ENCODE measurements around the gene KLHL15. TPM values are rescaled to one million over a fixed set of nuclear protein-coding genes. Genes with fewer than 3 reads are reported as not detected.

Gene KLHL15
- total RNA-seq, 2 experiments from 2014 or later = 13.4 to 13.8 TPM

- ChIA-PET CTCF (ENCODE audit: unreplicated experiment) (no interaction called here), POLR2A (interaction anchor here (1.4 kb wide), 1 partner anchor 46 kb away, joined by 5 read pairs; no protein-coding TSS in a partner anchor)
- no peak for TF ChIP-seq EZH2phosphoT487 (IDR thresholded peaks at IDR 0.05; ENCODE audit: borderline replicate concordance, low read depth, low read length)
- no peak for TF ChIP-seq CTCF (conservative IDR thresholded peaks at IDR 0.05; ENCODE audit: low read length)
- H2AFZ ChIP-seq (ENCODE audit: low read length) = peak overlapping the region; percentile 100; the same call in 1 of the 2 replicates
- no peaks in the 10 kb centered on the region for H4K20me1 ChIP-seq (ENCODE audit: insufficient read depth, low read length)
- H3K4me2 ChIP-seq (ENCODE audit: low read length) = peak overlapping the region; percentile 84; the same call in 1 of the 2 replicates
- H3K36me3 ChIP-seq (ENCODE audit: insufficient read depth, low read length) = no peaks in the 10 kb centered on the region
- no peak for DNase-seq (ENCODE audit: low spot score)
- no peaks in the 10 kb centered on the region for H3K9me2 ChIP-seq (ENCODE audit: insufficient read depth, low read length)
- no peak overlapping the region for H3K27ac ChIP-seq (ENCODE audit: low read depth, low read length, poor library complexity, severe bottlenecking)
- peak overlapping the region; percentile 53 for H3K4me3 ChIP-seq (ENCODE audit: low read depth, low read length, poor library complexity, severe bottlenecking)
- intact Hi-C loops (cut with micrococcal nuclease; ENCODE audit: unreplicated experiment) = loop anchor here (2.0 kb wide), 1 partner anchor 44 kb away; the partner anchor contains the start of gene CXorf58
- BruUV-seq (replicated peaks) = no TSS peak
- H3K9me3 ChIP-seq (ENCODE audit: low read length) = no peaks in the 10 kb centered on the region
- H3K4me1 ChIP-seq (ENCODE audit: insufficient read depth, low read length, poor library complexity, severe bottlenecking) = peaks cover 18% of the 10 kb centered on the region
- no peaks in the 10 kb centered on the region for H3K79me2 ChIP-seq (ENCODE audit: insufficient read depth, low read depth, low read length)
Measured at GRCh38 chrX:23952391-23952790, 74.6 kb downstream of the KLHL15 start.

- no peak for DNase-seq (ENCODE audit: low spot score)
- no TSS peak for BruUV-seq (replicated peaks)
- TF ChIP-seq CTCF (conservative IDR thresholded peaks at IDR 0.05; ENCODE audit: low read length) (no peak), EZH2phosphoT487 (IDR thresholded peaks at IDR 0.05; ENCODE audit: borderline replicate concordance, low read depth, low read length) (no peak)
- POLR2A ChIA-PET = interaction anchor here (1.4 kb wide), 1 partner anchor 11 kb away, joined by 4 read pairs; no protein-coding TSS in a partner anchor
- Histone ChIP-seq H3K27ac (ENCODE audit: low read depth, low read length, poor library complexity, severe bottlenecking) (no peak overlapping the region), H3K4me3 (ENCODE audit: low read depth, low read length, poor library complexity, severe bottlenecking) (no peak overlapping the region), H3K9me2 (ENCODE audit: insufficient read depth, low read length) (no peaks in the 10 kb centered on the region), H3K4me2 (ENCODE audit: low read length) (no peak overlapping the region), H3K9me3 (ENCODE audit: low read length) (no peaks in the 10 kb centered on the region), H3K79me2 (ENCODE audit: insufficient read depth, low read depth, low read length) (no peaks in the 10 kb centered on the region), H2AFZ (ENCODE audit: low read length) (no peak overlapping the region), H3K36me3 (ENCODE audit: insufficient read depth, low read length) (no peaks in the 10 kb centered on the region), H3K4me1 (ENCODE audit: insufficient read depth, low read length, poor library complexity, severe bottlenecking) (no peaks in the 10 kb centered on the region), H4K20me1 (ENCODE audit: insufficient read depth, low read length) (no peaks in the 10 kb centered on the region)
- CTCF ChIA-PET (ENCODE audit: unreplicated experiment) = no interaction called here
- intact Hi-C loops (cut with micrococcal nuclease; ENCODE audit: unreplicated experiment) = no loop called here
Measured at GRCh38 chrX:23945206-23945605, 81.8 kb downstream of the KLHL15 start.

- Histone ChIP-seq H3K27ac (ENCODE audit: low read depth, low read length, poor library complexity, severe bottlenecking) (no peak overlapping the region), H3K4me3 (ENCODE audit: low read depth, low read length, poor library complexity, severe bottlenecking) (no peak overlapping the region), H3K9me2 (ENCODE audit: insufficient read depth, low read length) (no peaks in the 10 kb centered on the region), H3K4me1 (ENCODE audit: insufficient read depth, low read length, poor library complexity, severe bottlenecking) (no peaks in the 10 kb centered on the region), H2AFZ (ENCODE audit: low read length) (no peak overlapping the region), H3K79me2 (ENCODE audit: insufficient read depth, low read depth, low read length) (no peaks in the 10 kb centered on the region), H3K4me2 (ENCODE audit: low read length) (no peak overlapping the region), H3K9me3 (ENCODE audit: low read length) (no peaks in the 10 kb centered on the region), H3K36me3 (ENCODE audit: insufficient read depth, low read length) (no peaks in the 10 kb centered on the region), H4K20me1 (ENCODE audit: insufficient read depth, low read length) (no peaks in the 10 kb centered on the region)
- intact Hi-C loops (cut with micrococcal nuclease; ENCODE audit: unreplicated experiment) = no loop called here
- TF ChIP-seq EZH2phosphoT487 (IDR thresholded peaks at IDR 0.05; ENCODE audit: borderline replicate concordance, low read depth, low read length) (no peak), CTCF (conservative IDR thresholded peaks at IDR 0.05; ENCODE audit: low read length) (no peak)
- no TSS peak for BruUV-seq (replicated peaks)
- no peak for DNase-seq (ENCODE audit: low spot score)
- ChIA-PET CTCF (ENCODE audit: unreplicated experiment) (no interaction called here), POLR2A (no interaction called here)
Measured at GRCh38 chrX:23944234-23944633, 82.8 kb downstream of the KLHL15 start.

Measured in OCI-LY7 (cell line).